WTC11 (cell line): ENCODE data around the gene MT1M. TPM values are rescaled to one million over a fixed set of nuclear protein-coding genes. Genes with fewer than 3 reads are reported as not detected.
A peak's percentile ranks its signal among the peaks of the same experiment; 100 is the strongest.
"Not testable (repeated sequence)": the region's sequence is repeated elsewhere in the genome, so short reads cannot be mapped to it uniquely, and the experiment has no call there.

Experiments
- ATAC-seq: fragments of 200-7000 bp; cut with Tn5 transposase; 2 replicates; pipeline ENCODE4 v1.10.0; 2021; ENCODE audit warnings: mild to moderate bottlenecking, moderate library complexity
- CTCF ChIA-PET: fragments of 300-600 bp; sonication (Branson Sonifier 250); formaldehyde crosslinking; loops from one replicate; lab custom pipeline; 2021; ENCODE audit warnings: antibody characterized with exemption; lab: Charles Lee
- POLR2A ChIA-PET: fragments of 350-600 bp; sonication (Branson Sonifier 250); formaldehyde crosslinking; loops from one replicate; lab custom pipeline; 2021; ENCODE audit warnings: antibody characterized with exemption; lab: Charles Lee
- DNase-seq: peaks from one replicate; pipeline ENCODE4 v3.0.0; 2021; ENCODE audit warnings: low spot score
- H3K27ac Mint-ChIP-seq: 2 replicates; pipeline ENCODE4 v1.8.0; 2021; ENCODE audit warnings: mixed read lengths
- H3K27me3 Mint-ChIP-seq: 2 replicates; pipeline ENCODE4 v1.8.0; 2021; ENCODE audit warnings: low read depth, mild to moderate bottlenecking, moderate library complexity, mixed read lengths
- H3K36me3 Mint-ChIP-seq: 2 replicates; pipeline ENCODE4 v1.8.0; 2021; ENCODE audit warnings: mixed read lengths
- H3K4me1 Mint-ChIP-seq: 2 replicates; pipeline ENCODE4 v1.8.0; 2022; ENCODE audit warnings: mixed read lengths
- H3K4me3 Mint-ChIP-seq: 2 replicates; pipeline ENCODE4 v1.8.0; 2021; ENCODE audit warnings: mild to moderate bottlenecking, moderate library complexity, mixed read lengths
- H3K9me3 Mint-ChIP-seq: 2 replicates; pipeline ENCODE4 v1.8.0; 2021; ENCODE audit warnings: mixed read lengths
- ATF1 ChIP-seq: sonication (generic); formaldehyde crosslinking; IDR thresholded peaks from 2 replicates; pipeline ENCODE4 v1.8.1; 2023; ENCODE audit warnings: mild to moderate bottlenecking, moderate library complexity, missing genetic modification reagents
- FOXP1 ChIP-seq: sonication (generic); formaldehyde crosslinking; IDR thresholded peaks from 2 replicates; pipeline ENCODE4 v1.8.0; 2022; ENCODE audit warnings: missing genetic modification reagents, mild to moderate bottlenecking, moderate library complexity, borderline replicate concordance
- HMGA2 ChIP-seq: fragments of 250-450 bp; sonication (Bioruptor Pico); IDR thresholded peaks from 2 replicates; pipeline ENCODE4 v1.4.0; 2021; ENCODE audit warnings: mild to moderate bottlenecking, moderate library complexity
- MAX ChIP-seq: sonication (generic); formaldehyde crosslinking; IDR thresholded peaks from 2 replicates; pipeline ENCODE4 v1.8.0; 2022; ENCODE audit warnings: mild to moderate bottlenecking, missing genetic modification reagents
- NR3C1 ChIP-seq: sonication (generic); formaldehyde crosslinking; conservative IDR thresholded peaks from 2 replicates; pipeline ENCODE4 v1.8.1; 2023; ENCODE audit warnings: low read depth, mild to moderate bottlenecking, missing genetic modification reagents
- RELA ChIP-seq: sonication (generic); formaldehyde crosslinking; IDR thresholded peaks from 2 replicates; pipeline ENCODE4 v1.8.1; 2022; ENCODE audit warnings: missing genetic modification reagents, mild to moderate bottlenecking, borderline replicate concordance
- ZNF263 ChIP-seq: sonication (generic); formaldehyde crosslinking; IDR thresholded peaks from 2 replicates; pipeline ENCODE4 v1.8.1; 2022; ENCODE audit warnings: low read depth, mild to moderate bottlenecking, moderate library complexity, missing genetic modification reagents
- ZNF317 ChIP-seq: sonication (generic); formaldehyde crosslinking; IDR thresholded peaks from 2 replicates; pipeline ENCODE4 v1.8.1; 2023; ENCODE audit warnings: low read depth, mild to moderate bottlenecking, moderate library complexity, missing genetic modification reagents, borderline replicate concordance
- ZNF416 ChIP-seq: fragments of 250-450 bp; sonication (Bioruptor Pico); IDR thresholded peaks from 2 replicates; pipeline ENCODE4 v1.9.0; 2021; ENCODE audit warnings: mild to moderate bottlenecking, inconsistent platforms
- total RNA-seq: library from RNA; stranded (reverse); gene quantifications from 3 replicates; pipeline ENCODE4 v1.2.3, GENCODE V29; 2021
- TF ChIP-seq, protein P1 (sequence below): sonication (generic); formaldehyde crosslinking; IDR thresholded peaks from 2 replicates; pipeline ENCODE4 v1.8.1; 2023; ENCODE audit warnings: mild to moderate bottlenecking, moderate library complexity, missing genetic modification reagents
- TF ChIP-seq, protein P2 (sequence below): sonication (generic); formaldehyde crosslinking; IDR thresholded peaks from 2 replicates; pipeline ENCODE4 v1.8.0; 2022; ENCODE audit warnings: missing genetic modification reagents

MT1M gene
- total RNA-seq, 1 experiment from 2014 or later, result 4.7 TPM

GRCh38 chr16:56672761-56673536 is 40.5 kb downstream of the MT1M start (continued):
- no peak for TF ChIP-seq ZNF317 (CRISPR knock-in tag)
- no peak for TF ChIP-seq HMGA2
- TF ChIP-seq NR3C1 (CRISPR knock-in tag), result no peak

DNA sequence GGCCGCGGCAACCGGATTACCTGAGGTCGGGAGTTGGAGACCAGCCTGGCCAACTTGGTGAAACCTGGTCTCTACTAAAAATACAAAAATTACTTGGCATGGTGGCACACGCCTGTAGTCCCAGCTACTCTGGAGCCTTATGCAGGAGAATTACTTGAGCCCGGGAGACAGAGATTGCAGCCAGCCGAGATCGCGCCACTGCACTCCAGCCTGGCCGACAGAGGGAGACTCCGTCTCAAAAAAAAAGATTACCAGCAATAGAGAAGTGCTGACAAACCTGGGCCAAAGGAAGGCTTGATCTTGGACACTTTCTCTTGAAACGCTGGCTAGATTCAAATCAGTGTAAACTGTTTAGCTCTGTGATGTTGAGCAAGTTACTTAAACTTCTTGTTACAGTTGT is 41.5 kb downstream of the MT1M start:
- H3K36me3 Mint-ChIP-seq, result no peaks in the 10 kb centered on the region
- H3K4me3 Mint-ChIP-seq, result peak overlapping the region; percentile 7; the same call in 1 of the 2 replicates
- H3K27me3 Mint-ChIP-seq, result peaks cover 55% of the 10 kb centered on the region
- peak overlapping the region; percentile 73 for H3K27ac Mint-ChIP-seq
- POLR2A ChIA-PET, result interaction anchor here (1.0 kb wide), 1 partner anchor 27 kb away, joined by 3 read pairs; no protein-coding TSS in a partner anchor
- no peak for DNase-seq
- peaks cover 59% of the 10 kb centered on the region for H3K4me1 Mint-ChIP-seq
- H3K9me3 Mint-ChIP-seq, result no peaks in the 10 kb centered on the region
- ATAC-seq, result peak; percentile 24
- CTCF ChIA-PET, result interaction anchor here (0.6 to 2.6 kb wide), 16 partner anchors 9 to 180 kb away, joined by 3 to 46 read pairs (median 3); partner anchors contain the start of gene MT1F
- TF ChIP-seq ZNF263, result no peak
- TF ChIP-seq FOXP1, result no peak
- TF ChIP-seq ZNF416, result no peak
- no peak for TF ChIP-seq RELA (CRISPR knock-in tag)
- TF ChIP-seq ZNF317 (CRISPR knock-in tag), result no peak
- TF ChIP-seq, protein P1, sequence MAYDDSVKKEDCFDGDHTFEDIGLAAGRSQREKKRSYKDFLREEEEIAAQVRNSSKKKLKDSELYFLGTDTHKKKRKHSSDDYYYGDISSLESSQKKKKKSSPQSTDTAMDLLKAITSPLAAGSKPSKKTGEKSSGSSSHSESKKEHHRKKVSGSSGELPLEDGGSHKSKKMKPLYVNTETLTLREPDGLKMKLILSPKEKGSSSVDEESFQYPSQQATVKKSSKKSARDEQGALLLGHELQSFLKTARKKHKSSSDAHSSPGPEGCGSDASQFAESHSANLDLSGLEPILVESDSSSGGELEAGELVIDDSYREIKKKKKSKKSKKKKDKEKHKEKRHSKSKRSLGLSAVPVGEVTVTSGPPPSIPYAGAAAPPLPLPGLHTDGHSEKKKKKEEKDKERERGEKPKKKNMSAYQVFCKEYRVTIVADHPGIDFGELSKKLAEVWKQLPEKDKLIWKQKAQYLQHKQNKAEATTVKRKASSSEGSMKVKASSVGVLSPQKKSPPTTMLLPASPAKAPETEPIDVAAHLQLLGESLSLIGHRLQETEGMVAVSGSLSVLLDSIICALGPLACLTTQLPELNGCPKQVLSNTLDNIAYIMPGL (CRISPR knock-in tag), result no peak
- TF ChIP-seq, protein P2, sequence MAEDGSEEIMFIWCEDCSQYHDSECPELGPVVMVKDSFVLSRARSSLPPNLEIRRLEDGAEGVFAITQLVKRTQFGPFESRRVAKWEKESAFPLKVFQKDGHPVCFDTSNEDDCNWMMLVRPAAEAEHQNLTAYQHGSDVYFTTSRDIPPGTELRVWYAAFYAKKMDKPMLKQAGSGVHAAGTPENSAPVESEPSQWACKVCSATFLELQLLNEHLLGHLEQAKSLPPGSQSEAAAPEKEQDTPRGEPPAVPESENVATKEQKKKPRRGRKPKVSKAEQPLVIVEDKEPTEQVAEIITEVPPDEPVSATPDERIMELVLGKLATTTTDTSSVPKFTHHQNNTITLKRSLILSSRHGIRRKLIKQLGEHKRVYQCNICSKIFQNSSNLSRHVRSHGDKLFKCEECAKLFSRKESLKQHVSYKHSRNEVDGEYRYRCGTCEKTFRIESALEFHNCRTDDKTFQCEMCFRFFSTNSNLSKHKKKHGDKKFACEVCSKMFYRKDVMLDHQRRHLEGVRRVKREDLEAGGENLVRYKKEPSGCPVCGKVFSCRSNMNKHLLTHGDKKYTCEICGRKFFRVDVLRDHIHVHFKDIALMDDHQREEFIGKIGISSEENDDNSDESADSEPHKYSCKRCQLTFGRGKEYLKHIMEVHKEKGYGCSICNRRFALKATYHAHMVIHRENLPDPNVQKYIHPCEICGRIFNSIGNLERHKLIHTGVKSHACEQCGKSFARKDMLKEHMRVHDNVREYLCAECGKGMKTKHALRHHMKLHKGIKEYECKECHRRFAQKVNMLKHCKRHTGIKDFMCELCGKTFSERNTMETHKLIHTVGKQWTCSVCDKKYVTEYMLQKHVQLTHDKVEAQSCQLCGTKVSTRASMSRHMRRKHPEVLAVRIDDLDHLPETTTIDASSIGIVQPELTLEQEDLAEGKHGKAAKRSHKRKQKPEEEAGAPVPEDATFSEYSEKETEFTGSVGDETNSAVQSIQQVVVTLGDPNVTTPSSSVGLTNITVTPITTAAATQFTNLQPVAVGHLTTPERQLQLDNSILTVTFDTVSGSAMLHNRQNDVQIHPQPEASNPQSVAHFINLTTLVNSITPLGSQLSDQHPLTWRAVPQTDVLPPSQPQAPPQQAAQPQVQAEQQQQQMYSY (CRISPR knock-in tag), result no peak

DNA sequence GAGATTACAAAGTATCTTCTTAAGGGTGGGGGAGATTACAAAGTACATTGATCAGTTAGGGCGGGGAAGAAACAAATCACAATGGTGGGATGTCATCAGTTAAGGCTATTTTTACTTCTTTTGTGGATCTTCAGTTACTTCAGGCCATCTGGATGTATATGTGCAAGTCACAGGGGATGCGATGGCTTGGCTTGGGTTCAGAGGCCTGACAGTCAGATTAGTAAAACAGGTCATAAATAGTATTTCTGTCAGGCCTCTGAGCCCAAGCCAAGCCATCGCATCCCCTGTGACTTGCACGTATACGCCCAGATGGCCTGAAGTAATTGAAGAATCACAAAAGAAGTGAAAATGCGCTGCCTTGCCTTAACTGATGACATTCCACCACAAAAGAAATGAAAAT is 42.1 kb downstream of the MT1M start:
- peak overlapping the region; percentile 68 for H3K4me3 Mint-ChIP-seq
- peaks cover 49% of the 10 kb centered on the region for H3K27me3 Mint-ChIP-seq
- POLR2A ChIA-PET, result interaction anchor here (1.0 kb wide), 1 partner anchor 27 kb away, joined by 3 read pairs; no protein-coding TSS in a partner anchor

GRCh38 chr16:56675685-56676210 is 43.3 kb downstream of the MT1M start:
- peak overlapping the region; percentile 68 for H3K4me3 Mint-ChIP-seq
- H3K4me1 Mint-ChIP-seq, result peaks cover 49% of the 10 kb centered on the region
- ChIA-PET POLR2A (interaction anchor here (0.6 to 2.1 kb wide), 12 partner anchors 8 to 256 kb away, joined by 3 to 27 read pairs (median 6); partner anchors contain the start of genes MT1E, MT1F, MT1G and MT2A), CTCF (interaction anchor here (0.6 to 2.1 kb wide), 13 partner anchors 8 to 162 kb away, joined by 3 to 30 read pairs (median 3); partner anchors contain the start of genes MT1F and MT1G)
- H3K27ac Mint-ChIP-seq, result peak overlapping the region; percentile 73
- DNase-seq, result peak; percentile 67
- peaks cover 39% of the 10 kb centered on the region for H3K27me3 Mint-ChIP-seq
- TF ChIP-seq ATF1 (no peak), MAX (CRISPR knock-in tag) (peak; percentile 13; the same call in 1 of the 2 replicates), FOXP1 (0 out of 2 replicates have a peak, but pooled peaks have one; percentile 12)
- TF ChIP-seq, all 79 proteins: peak for 2
- no peaks in the 10 kb centered on the region for H3K36me3 Mint-ChIP-seq
- peak; percentile 68 for ATAC-seq
- no peaks in the 10 kb centered on the region for H3K9me3 Mint-ChIP-seq

More for the DNA sequence above, 42.1 kb downstream of the MT1M start:
- CTCF ChIA-PET, result interaction anchor here (1.2 to 2.6 kb wide), 6 partner anchors 9 to 169 kb away, joined by 3 to 46 read pairs (median 4); no protein-coding TSS in a partner anchor
- not testable (repeated sequence) for H3K36me3 Mint-ChIP-seq, ATAC-seq, DNase-seq, H3K9me3 Mint-ChIP-seq
- Mint-ChIP-seq H3K4me1 (peaks cover 56% of the 10 kb centered on the region), H3K27ac (peak overlapping the region; percentile 73)
